Measurements from ENCODE around the gene MAPK4. TPM values are rescaled to one million over a fixed set of nuclear protein-coding genes. Genes with fewer than 3 reads are reported as not detected.

MAPK4 gene
- total and polyA plus RNA-seq, 2 of the 4 experiments (the other 2 are of a cell fraction): not detected

- POLR2A ChIA-PET (ENCODE audit: unreplicated experiment): no interaction called here
- Histone ChIP-seq H2BK120ac (ENCODE audit: low read depth, low read length) (no peak overlapping the region), H2AK9ac (replicated peaks; ENCODE audit: low read depth, low read length, poor library complexity) (no peak overlapping the region), H3K9me1 (ENCODE audit: insufficient read depth, low read length) (no peaks in the 10 kb centered on the region), H4K91ac (ENCODE audit: insufficient read depth, low read depth, low read length) (no peak overlapping the region), H2BK15ac (ENCODE audit: low read depth, low read length) (no peak overlapping the region), H3K27me3 (ENCODE audit: control insufficient read depth, insufficient read depth, low read length) (no peaks in the 10 kb centered on the region), H3K14ac (replicated peaks; ENCODE audit: low read depth, low read length) (no peak overlapping the region), H3K9me3 (ENCODE audit: control insufficient read depth, insufficient read depth, low read length) (no peaks in the 10 kb centered on the region), H3K23ac (ENCODE audit: low read depth, low read length) (no peak overlapping the region), H3K4ac (ENCODE audit: low read depth, low read length) (no peak overlapping the region), H3K18ac (ENCODE audit: low read depth, low read length) (no peak overlapping the region), H2AFZ (replicated peaks; ENCODE audit: low read length, poor library complexity) (no peak overlapping the region), H3K27ac (ENCODE audit: insufficient read depth, low read length) (no peak overlapping the region), H3K4me2 (ENCODE audit: low read depth, low read length) (no peak overlapping the region), H3K36me3 (ENCODE audit: control insufficient read depth, insufficient read depth, low read length) (no peaks in the 10 kb centered on the region), H3K79me1 (ENCODE audit: low read depth in 1 of 2, low read length in 2 of 2) (no peaks in the 10 kb centered on the region), H4K8ac (ENCODE audit: low read depth in 2 of 2, low read length in 2 of 2) (no peak overlapping the region), H3K4me1 (ENCODE audit: control insufficient read depth, insufficient read depth, low read length) (no peaks in the 10 kb centered on the region), H2AK5ac (ENCODE audit: low read depth, low read length) (no peak overlapping the region), H3K56ac (ENCODE audit: extremely low read depth, insufficient read depth, low read length) (no peak overlapping the region), H3K4me3 (ENCODE audit: insufficient read depth, low read depth, low read length) (no peak overlapping the region), H3K9ac (ENCODE audit: low read depth, low read length) (no peak overlapping the region), H4K20me1 (ENCODE audit: insufficient read depth, low read length) (no peaks in the 10 kb centered on the region), H4K5ac (ENCODE audit: low read depth, low read length) (no peak overlapping the region), H2BK5ac (ENCODE audit: low read depth, low read length, poor library complexity, severe bottlenecking) (no peak overlapping the region), H2BK20ac (ENCODE audit: low read depth, low read length) (no peak overlapping the region)
- in situ Hi-C loops (cut with MboI; ENCODE audit: low sequenced_read_pairs) (no loop called here), dilution Hi-C loops (cut with HindIII; ENCODE audit: low sequenced_read_pairs, unreplicated experiment) (no loop called here), intact Hi-C loops (cut with micrococcal nuclease) (no loop called here)
- ATAC-seq (ENCODE audit: low read depth): no peak
- no TSS peak for BruUV-seq (replicated peaks)
- DNase-seq: no peak
- no CpG with 5 or more reads among the region's 1 CpG for WGBS, 2 experiments (ENCODE audit: extremely low coverage in 2 of 2, insufficient read length in 1 of 2)
- no peak for TF ChIP-seq CTCF (conservative IDR thresholded peaks at IDR 0.05; ENCODE audit: low read depth, low read length)
- TF ChIP-seq CEBPB (IDR thresholded peaks at IDR 0.05; ENCODE audit: low read depth, low read length): no peak
- TF ChIP-seq RFX5 (IDR thresholded peaks at IDR 0.05; ENCODE audit: low read depth, low read length): no peak
- TF ChIP-seq CHD1 (IDR thresholded peaks at IDR 0.05; ENCODE audit: low read depth, low read length): no peak
- no peak for TF ChIP-seq MAZ (IDR thresholded peaks at IDR 0.05; ENCODE audit: borderline replicate concordance, low read depth, low read length)
- no peak for TF ChIP-seq RCOR1 (IDR thresholded peaks at IDR 0.05; ENCODE audit: insufficient replicate concordance, low read length)
- no peak for TF ChIP-seq RAD21 (IDR thresholded peaks at IDR 0.05; ENCODE audit: low read length)
- TF ChIP-seq POLR2A (IDR thresholded peaks at IDR 0.05; ENCODE audit: low read depth, low read length): no peak
- CTCF ChIA-PET: no interaction called here
Observed at GRCh38 chr18:50753311-50753710, 193.4 kb downstream of the MAPK4 start.
